Measurements from ENCODE around the gene HTR1E. TPM values are rescaled to one million over a fixed set of nuclear protein-coding genes. Genes with fewer than 3 reads are reported as not detected.

Gene HTR1E
- total RNA-seq, 1 donor from 2014 or later, result not detected

DNA sequence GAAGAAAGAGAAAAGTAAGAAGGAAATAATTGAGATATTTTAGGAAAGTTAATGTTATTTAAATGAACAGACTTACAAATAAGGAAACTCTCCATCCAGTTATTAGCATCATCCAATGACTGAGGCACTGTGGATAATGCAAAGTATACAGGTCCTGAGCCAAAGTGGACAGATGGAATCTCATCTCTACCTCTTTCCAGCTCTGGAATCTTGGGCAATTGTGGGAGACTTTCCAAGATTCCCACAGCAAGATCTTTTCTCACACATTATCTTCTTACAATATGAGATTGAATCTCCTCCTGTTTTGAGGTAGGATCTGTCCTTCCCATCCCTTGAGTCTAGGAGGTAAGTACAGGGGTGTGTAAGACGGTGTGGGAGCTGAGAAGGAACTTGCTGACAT is 28.9 kb downstream of the HTR1E start:
- Histone ChIP-seq H3K36me3 (ENCODE audit: insufficient read depth, low read length) (no peaks in the 10 kb centered on the region), H3K27me3 (ENCODE audit: insufficient read depth, low read length) (no peaks in the 10 kb centered on the region), H2AFZ (ENCODE audit: low read depth, low read length) (no peak overlapping the region), H4K20me1 (ENCODE audit: insufficient read depth, low read length) (no peaks in the 10 kb centered on the region), H3K4me3 (ENCODE audit: insufficient read depth, low read depth, low read length) (no peak overlapping the region), H3K4me2 (ENCODE audit: low read length) (no peak overlapping the region), H3K27ac (ENCODE audit: low read depth, low read length) (no peak overlapping the region), H3K9ac (ENCODE audit: low read length) (no peak overlapping the region), H3K79me2 (ENCODE audit: insufficient read depth, low read length) (no peaks in the 10 kb centered on the region), H3K9me3 (ENCODE audit: insufficient read depth, low read depth, low read length) (no peaks in the 10 kb centered on the region), H3K4me1 (ENCODE audit: insufficient read depth, low read length) (no peaks in the 10 kb centered on the region)
- FAIRE-seq, result no peak
- DNase-seq (ENCODE audit: low read depth), result no peak
- Mint-ChIP-seq H3K36me3 (ENCODE audit: low read depth, unreplicated experiment) (no peaks in the 10 kb centered on the region), H3K27me3 (ENCODE audit: low read depth, unreplicated experiment) (peaks cover 2% of the 10 kb centered on the region), H3K4me3 (ENCODE audit: unreplicated experiment) (no peak overlapping the region), H3K9me3 (ENCODE audit: unreplicated experiment) (no peaks in the 10 kb centered on the region), H3K27ac (ENCODE audit: unreplicated experiment) (no peak overlapping the region), H3K4me1 (ENCODE audit: low read depth, unreplicated experiment) (peaks cover 2% of the 10 kb centered on the region)
- TF ChIP-seq CTCF (IDR thresholded peaks at IDR 0.05; ENCODE audit: insufficient read depth, low read depth, low read length) (no peak), EZH2 (IDR thresholded peaks at IDR 0.05; ENCODE audit: insufficient read depth, low read length) (no peak)

DNA sequence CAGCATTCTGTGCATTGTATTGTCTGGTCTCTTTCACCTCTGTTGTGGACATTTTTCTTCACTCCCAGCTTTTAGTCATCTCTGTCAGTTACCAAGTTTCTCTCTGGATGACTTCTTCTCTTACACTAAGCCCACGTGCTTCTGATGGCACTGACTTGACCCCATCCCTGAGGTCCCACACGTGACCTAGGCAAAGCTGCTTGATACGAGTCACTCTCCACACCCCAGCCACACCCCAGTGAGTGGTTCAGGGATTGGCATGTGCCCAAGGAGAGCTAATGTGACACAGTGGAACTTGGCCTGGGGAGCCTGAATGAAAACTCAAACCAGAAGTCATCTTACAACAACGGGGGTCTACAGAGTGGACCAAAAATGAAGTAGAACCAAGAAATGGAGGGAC is 32.2 kb downstream of the HTR1E start:
- TF ChIP-seq CTCF (IDR thresholded peaks at IDR 0.05; ENCODE audit: insufficient read depth, low read depth, low read length) (no peak), EZH2 (IDR thresholded peaks at IDR 0.05; ENCODE audit: insufficient read depth, low read length) (no peak)
- no peaks in the 10 kb centered on the region for H3K79me2 ChIP-seq (ENCODE audit: insufficient read depth, low read length)
- no peak overlapping the region for H3K4me3 ChIP-seq (ENCODE audit: insufficient read depth, low read depth, low read length)
- no peaks in the 10 kb centered on the region for H3K36me3 ChIP-seq (ENCODE audit: insufficient read depth, low read length)
- no peak overlapping the region for H3K27ac ChIP-seq (ENCODE audit: low read depth, low read length)
- no peaks in the 10 kb centered on the region for H3K9me3 ChIP-seq (ENCODE audit: insufficient read depth, low read depth, low read length)
- Mint-ChIP-seq H3K9me3 (ENCODE audit: unreplicated experiment) (no peaks in the 10 kb centered on the region), H3K27ac (ENCODE audit: unreplicated experiment) (no peak overlapping the region), H3K4me1 (ENCODE audit: low read depth, unreplicated experiment) (no peaks in the 10 kb centered on the region), H3K4me3 (ENCODE audit: unreplicated experiment) (no peak overlapping the region), H3K27me3 (ENCODE audit: low read depth, unreplicated experiment) (peaks cover 5% of the 10 kb centered on the region), H3K36me3 (ENCODE audit: low read depth, unreplicated experiment) (no peaks in the 10 kb centered on the region)
- no peak for FAIRE-seq
- no peak overlapping the region for H2AFZ ChIP-seq (ENCODE audit: low read depth, low read length)
- no peaks in the 10 kb centered on the region for H3K4me1 ChIP-seq (ENCODE audit: insufficient read depth, low read length)
- no peaks in the 10 kb centered on the region for H4K20me1 ChIP-seq (ENCODE audit: insufficient read depth, low read length)
- DNase-seq (ENCODE audit: low read depth), result no peak
- H3K4me2 ChIP-seq (ENCODE audit: low read length), result no peak overlapping the region
- H3K27me3 ChIP-seq (ENCODE audit: insufficient read depth, low read length), result no peaks in the 10 kb centered on the region
- no peak overlapping the region for H3K9ac ChIP-seq (ENCODE audit: low read length)

DNA sequence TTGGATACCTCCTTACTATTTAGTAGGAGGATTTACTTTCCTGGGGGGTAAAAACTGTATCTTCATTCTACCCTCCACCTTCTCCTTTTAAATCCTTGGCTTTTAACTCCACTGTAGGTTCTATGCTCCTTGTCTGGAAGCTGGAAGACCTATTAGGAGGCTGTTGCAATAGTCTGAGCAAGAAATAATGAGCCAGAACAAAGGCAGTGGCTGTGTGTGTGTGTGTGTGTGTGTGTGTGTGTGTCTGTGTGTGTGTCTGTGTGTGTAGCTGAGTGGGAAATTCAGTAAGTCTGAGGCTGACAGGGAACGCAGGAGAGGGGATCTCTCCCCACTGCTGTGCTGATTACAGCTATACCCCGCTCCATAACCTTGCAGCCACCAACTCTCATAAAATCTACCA is 35.8 kb downstream of the HTR1E start:
- Histone ChIP-seq H3K4me1 (ENCODE audit: insufficient read depth, low read length) (no peaks in the 10 kb centered on the region), H3K79me2 (ENCODE audit: insufficient read depth, low read length) (no peaks in the 10 kb centered on the region), H3K9ac (ENCODE audit: low read length) (no peak overlapping the region), H2AFZ (ENCODE audit: low read depth, low read length) (no peak overlapping the region), H3K4me3 (ENCODE audit: insufficient read depth, low read depth, low read length) (no peak overlapping the region), H3K27me3 (ENCODE audit: insufficient read depth, low read length) (no peaks in the 10 kb centered on the region), H3K4me2 (ENCODE audit: low read length) (no peak overlapping the region), H4K20me1 (ENCODE audit: insufficient read depth, low read length) (no peaks in the 10 kb centered on the region), H3K36me3 (ENCODE audit: insufficient read depth, low read length) (no peaks in the 10 kb centered on the region), H3K9me3 (ENCODE audit: insufficient read depth, low read depth, low read length) (no peaks in the 10 kb centered on the region), H3K27ac (ENCODE audit: low read depth, low read length) (no peak overlapping the region)
- Mint-ChIP-seq H3K4me1 (ENCODE audit: low read depth, unreplicated experiment) (no peaks in the 10 kb centered on the region), H3K36me3 (ENCODE audit: low read depth, unreplicated experiment) (no peaks in the 10 kb centered on the region), H3K27ac (ENCODE audit: unreplicated experiment) (no peak overlapping the region), H3K27me3 (ENCODE audit: low read depth, unreplicated experiment) (peaks cover 8% of the 10 kb centered on the region), H3K9me3 (ENCODE audit: unreplicated experiment) (no peaks in the 10 kb centered on the region), H3K4me3 (ENCODE audit: unreplicated experiment) (no peak overlapping the region)
- TF ChIP-seq CTCF (IDR thresholded peaks at IDR 0.05; ENCODE audit: insufficient read depth, low read depth, low read length), result no peak
- no peak for TF ChIP-seq EZH2 (IDR thresholded peaks at IDR 0.05; ENCODE audit: insufficient read depth, low read length)
- no peak for FAIRE-seq
- DNase-seq (ENCODE audit: low read depth), result no peak

Data from astrocyte (in vitro differentiated cells and primary cell).